GM10266 (cell line): ENCODE results near the gene CEACAM3.

Source experiments
- DNase-seq: peaks from one replicate; pipeline ENCODE4 v3.0.0; 2012; ENCODE audit errors: extremely low spot score
- CTCF ChIP-seq: IDR thresholded peaks from 2 replicates; pipeline ENCODE4 v1.5.1; 2012; ENCODE audit warnings: mild to moderate bottlenecking, low read depth; ENCODE audit not compliant: control insufficient read depth, insufficient read depth; ENCODE audit errors: missing control alignments

CEACAM3 gene

GRCh38 chr19:41845051-41845590, 48.7 kb downstream of the CEACAM3 start:
- DNase-seq: peak; percentile 5
- no peak for TF ChIP-seq CTCF

DNA sequence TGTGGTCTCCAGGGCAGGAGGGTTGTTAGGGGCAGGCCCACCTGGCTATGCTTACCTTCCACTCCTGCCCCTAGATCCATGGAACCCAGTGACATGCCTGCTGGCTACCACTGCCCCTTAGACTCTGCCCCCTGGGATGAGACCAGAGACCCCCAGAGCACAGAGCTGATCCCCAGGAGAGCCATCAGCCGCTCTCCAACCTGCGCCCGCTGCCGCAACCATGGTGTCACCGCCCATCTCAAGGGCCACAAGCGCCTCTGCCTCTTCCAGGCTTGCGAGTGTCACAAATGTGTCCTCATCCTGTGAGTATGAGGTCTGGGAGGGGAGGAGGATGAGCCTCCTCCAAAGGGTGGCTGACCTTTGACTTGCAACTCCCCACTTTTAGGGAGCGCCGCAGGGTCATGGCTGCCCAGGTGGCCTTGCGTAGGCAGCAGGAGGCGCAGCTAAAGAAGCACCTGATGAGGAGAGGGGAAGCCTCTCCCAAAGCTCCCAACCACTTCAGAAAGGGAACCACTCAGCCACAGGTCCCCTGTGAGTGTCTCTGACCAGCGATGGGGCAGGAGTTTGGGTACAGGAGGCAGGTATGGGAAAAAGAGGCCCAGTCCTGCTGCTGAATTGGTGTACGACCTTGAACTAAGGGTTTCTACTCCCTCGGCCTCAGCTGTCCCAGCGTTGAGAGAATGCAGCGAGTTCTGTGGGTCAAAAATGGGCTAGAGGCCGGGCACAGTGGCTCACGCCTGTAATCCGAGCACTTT, 51.1 kb downstream of the CEACAM3 start:
- DNase-seq: peak; percentile 15
- TF ChIP-seq CTCF: no peak

DNA sequence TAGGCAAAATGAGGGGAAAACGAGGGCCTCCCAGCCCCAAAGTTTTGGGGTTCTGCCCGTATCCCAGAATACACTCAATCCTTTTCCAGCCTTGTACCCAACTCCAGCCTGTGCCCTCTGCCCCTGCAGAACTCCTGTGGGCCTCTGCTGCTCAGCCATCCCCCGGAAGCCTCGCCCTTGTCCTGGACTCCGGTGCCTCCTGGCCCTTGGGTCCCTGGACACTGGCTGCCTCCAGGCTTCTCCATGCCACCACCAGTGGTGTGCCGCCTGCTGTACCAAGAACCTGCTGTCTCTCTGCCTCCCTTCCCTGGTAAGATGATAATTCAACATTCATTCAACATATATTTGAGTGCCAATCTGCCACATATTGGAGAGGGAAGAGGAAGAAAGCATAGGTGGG, 52.3 kb downstream of the CEACAM3 start:
- DNase-seq: no peak
- no peak for TF ChIP-seq CTCF

DNA sequence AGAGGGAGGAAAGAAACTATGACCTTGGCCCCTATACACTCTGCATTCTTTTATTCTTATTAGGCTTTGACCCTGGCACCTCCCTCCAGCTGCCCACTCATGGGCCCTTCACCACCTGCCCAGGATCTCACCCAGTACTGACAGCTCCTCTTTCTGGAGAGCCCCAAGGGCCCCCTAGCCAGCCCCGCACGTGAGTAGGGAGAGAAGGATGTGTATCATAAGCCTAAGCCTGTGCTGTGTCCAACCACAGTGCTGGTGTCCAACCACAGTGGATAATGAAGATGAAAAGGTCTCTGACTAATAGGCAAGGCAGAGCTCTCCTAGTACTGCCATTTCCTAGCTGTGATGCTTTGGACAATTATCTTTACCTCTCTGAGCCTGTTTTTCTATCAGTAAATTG, 52.7 kb downstream of the CEACAM3 start:
- no peak for TF ChIP-seq CTCF
- DNase-seq: no peak

GRCh38 chr19:41850381-41850780, 54.0 kb downstream of the CEACAM3 start:
- no peak for TF ChIP-seq CTCF
- DNase-seq: no peak

GRCh38 chr19:41851456-41851855, 55.1 kb downstream of the CEACAM3 start:
- DNase-seq: no peak
- TF ChIP-seq CTCF: no peak

GRCh38 chr19:41853344-41853743, 57.0 kb downstream of the CEACAM3 start:
- TF ChIP-seq CTCF: no peak
- no peak for DNase-seq
